A673 (cell line): ENCODE results near the gene STAU1. TPM values are rescaled to one million over a fixed set of nuclear protein-coding genes. Genes with fewer than 3 reads are reported as not detected.

Experiments used
- BruUV-seq: library from RNA; stranded (reverse); fragments of 400-500 nt; replicated peaks from 2 replicates; lab custom pipeline; 2021; lab: Mats Ljungman, UMichigan
- CTCF ChIA-PET: fragments of 300-600 bp; sonication (Branson Sonifier 250); formaldehyde crosslinking; loops from one replicate; lab custom pipeline; 2022; ENCODE audit warnings: antibody characterized with exemption; lab: Charles Lee
- POLR2A ChIA-PET: fragments of 300-600 bp; sonication (Branson Sonifier 250); formaldehyde crosslinking; loops from one replicate; lab custom pipeline; 2022; ENCODE audit warnings: antibody characterized with exemption; ENCODE audit not compliant: low non-redundant PET; lab: Charles Lee
- DNase-seq: peaks from one replicate; pipeline ENCODE4 v3.0.0-alpha.2; 2015; ENCODE audit warnings: low spot score
- H3K27ac ChIP-seq: fragments of 200-600 bp; sonication (generic); 2 replicates; pipeline ENCODE4 v1.5.1; 2016; ENCODE audit warnings: mixed run types, low read depth, mild to moderate bottlenecking, mixed read lengths, antibody characterized with exemption, low read length; ENCODE audit not compliant: poor library complexity, severe bottlenecking
- H3K27me3 ChIP-seq: fragments of 200-600 bp; sonication (generic); replicated peaks from 2 replicates; pipeline ENCODE4 v1.6.1; 2017; ENCODE audit warnings: mixed run types, low read depth, mild to moderate bottlenecking, mixed read lengths, antibody characterized with exemption, low read length; ENCODE audit not compliant: insufficient read depth, poor library complexity
- H3K36me3 ChIP-seq: fragments of 200-600 bp; sonication (generic); 2 replicates; pipeline ENCODE4 v1.6.1; 2016; ENCODE audit warnings: mixed run types, mild to moderate bottlenecking, mixed read lengths, antibody characterized with exemption, low read length; ENCODE audit not compliant: insufficient read depth, poor library complexity, severe bottlenecking
- H3K4me1 ChIP-seq: fragments of 200-600 bp; sonication (generic); 2 replicates; pipeline ENCODE4 v1.6.1; 2017; ENCODE audit warnings: mixed run types, mild to moderate bottlenecking, mixed read lengths, antibody characterized with exemption, low read length; ENCODE audit not compliant: insufficient read depth, poor library complexity, severe bottlenecking
- H3K4me3 ChIP-seq: fragments of 200-600 bp; sonication (generic); 2 replicates; pipeline ENCODE4 v1.5.1; 2016; ENCODE audit warnings: low read depth, mixed run types, mild to moderate bottlenecking, mixed read lengths, low read length; ENCODE audit not compliant: poor library complexity, severe bottlenecking
- H3K9me3 ChIP-seq: fragments of 200-600 bp; sonication (generic); 2 replicates; pipeline ENCODE4 v1.6.1; 2016; ENCODE audit warnings: mixed run types, low read depth, mild to moderate bottlenecking, mixed read lengths, antibody characterized with exemption, low read length; ENCODE audit not compliant: poor library complexity, severe bottlenecking
- EZH2 ChIP-seq: fragments of 200-600 bp; sonication (generic); IDR thresholded peaks from 2 replicates; pipeline ENCODE4 v1.6.1; 2017; ENCODE audit warnings: borderline replicate concordance, low read depth, mild to moderate bottlenecking, mixed read lengths, antibody characterized with exemption, low read length; ENCODE audit not compliant: poor library complexity, severe bottlenecking
- intact Hi-C: fragments of 100-400 bp; cut with micrococcal nuclease; formaldehyde crosslinking; loops from one replicate; pipeline ENCODE4 v1.10.0; 2022; ENCODE audit not compliant: unreplicated experiment
- total RNA-seq: library from RNA; stranded (reverse); gene quantifications from 2 replicates; pipeline ENCODE4 v1.2.3, GENCODE V29; 2021
- TF ChIP-seq, protein P1 (sequence below): fragments of 300-800, 200-600 bp; sonication (generic); conservative IDR thresholded peaks from 2 replicates; pipeline ENCODE4 v1.5.1; 2017; ENCODE audit warnings: low read depth, mild to moderate bottlenecking, antibody characterized with exemption, low read length, moderate library complexity, mixed read lengths

The STAU1 gene
- total RNA-seq, 1 experiment from 2014 or later, result 104 TPM

DNA sequence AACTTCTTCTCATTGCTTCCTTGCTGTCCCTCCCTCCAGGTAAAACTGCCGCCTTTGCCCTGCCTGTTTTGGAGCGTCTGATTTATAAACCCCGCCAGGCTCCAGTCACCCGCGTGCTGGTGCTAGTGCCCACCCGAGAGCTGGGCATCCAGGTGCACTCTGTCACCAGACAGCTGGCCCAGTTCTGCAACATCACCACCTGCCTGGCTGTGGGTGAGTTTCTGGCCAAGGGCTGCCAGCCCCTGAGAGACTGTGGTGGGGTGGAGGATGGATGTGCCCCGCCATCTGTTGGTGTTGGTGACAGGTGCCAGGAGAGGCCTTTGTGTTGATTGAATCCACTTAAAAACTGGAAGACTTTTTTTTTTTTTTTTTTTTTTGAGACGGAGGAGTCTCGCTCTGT, 40.5 kb upstream of the STAU1 start:
- DNase-seq, result no peak
- TF ChIP-seq, protein P1, sequence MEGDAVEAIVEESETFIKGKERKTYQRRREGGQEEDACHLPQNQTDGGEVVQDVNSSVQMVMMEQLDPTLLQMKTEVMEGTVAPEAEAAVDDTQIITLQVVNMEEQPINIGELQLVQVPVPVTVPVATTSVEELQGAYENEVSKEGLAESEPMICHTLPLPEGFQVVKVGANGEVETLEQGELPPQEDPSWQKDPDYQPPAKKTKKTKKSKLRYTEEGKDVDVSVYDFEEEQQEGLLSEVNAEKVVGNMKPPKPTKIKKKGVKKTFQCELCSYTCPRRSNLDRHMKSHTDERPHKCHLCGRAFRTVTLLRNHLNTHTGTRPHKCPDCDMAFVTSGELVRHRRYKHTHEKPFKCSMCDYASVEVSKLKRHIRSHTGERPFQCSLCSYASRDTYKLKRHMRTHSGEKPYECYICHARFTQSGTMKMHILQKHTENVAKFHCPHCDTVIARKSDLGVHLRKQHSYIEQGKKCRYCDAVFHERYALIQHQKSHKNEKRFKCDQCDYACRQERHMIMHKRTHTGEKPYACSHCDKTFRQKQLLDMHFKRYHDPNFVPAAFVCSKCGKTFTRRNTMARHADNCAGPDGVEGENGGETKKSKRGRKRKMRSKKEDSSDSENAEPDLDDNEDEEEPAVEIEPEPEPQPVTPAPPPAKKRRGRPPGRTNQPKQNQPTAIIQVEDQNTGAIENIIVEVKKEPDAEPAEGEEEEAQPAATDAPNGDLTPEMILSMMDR, result no peak
- TF ChIP-seq EZH2, result no peak
- H3K27ac ChIP-seq, result no peak overlapping the region
- H3K9me3 ChIP-seq, result no peaks in the 10 kb centered on the region
- no peak overlapping the region for H3K4me3 ChIP-seq
- intact Hi-C loops, result no loop called here
- ChIA-PET CTCF (no interaction called here), POLR2A (no interaction called here)
- no peaks in the 10 kb centered on the region for H3K27me3 ChIP-seq
- H3K4me1 ChIP-seq, result no peaks in the 10 kb centered on the region
- peaks cover 74% of the 10 kb centered on the region for H3K36me3 ChIP-seq
- BruUV-seq, result no TSS peak

DNA sequence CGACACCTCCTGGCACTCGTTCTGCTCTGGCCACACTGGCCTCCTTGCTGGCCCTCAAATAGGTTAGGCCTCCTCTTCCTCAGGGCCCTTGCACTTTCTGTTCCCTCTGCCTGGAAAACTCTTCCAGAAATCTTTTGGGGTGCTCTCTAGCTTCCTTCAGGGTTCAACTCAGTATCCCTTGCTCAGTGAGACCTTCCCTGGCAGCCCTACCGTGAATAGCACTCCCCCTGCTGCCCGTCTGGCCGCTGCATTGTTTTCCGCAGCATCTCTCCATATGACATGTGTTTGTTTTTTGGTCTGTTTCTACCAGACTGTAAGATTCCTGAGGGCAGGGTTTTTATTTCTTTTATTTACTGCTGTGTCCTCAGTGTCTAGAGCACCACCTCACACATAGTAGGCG, 37.8 kb upstream of the STAU1 start:
- Histone ChIP-seq H3K27ac (no peak overlapping the region), H3K4me1 (no peaks in the 10 kb centered on the region), H3K4me3 (no peak overlapping the region), H3K27me3 (no peaks in the 10 kb centered on the region), H3K36me3 (peaks cover 71% of the 10 kb centered on the region), H3K9me3 (no peaks in the 10 kb centered on the region)
- ChIA-PET CTCF (no interaction called here), POLR2A (no interaction called here)
- DNase-seq, result no peak
- no TSS peak for BruUV-seq
- TF ChIP-seq EZH2, result no peak
- TF ChIP-seq, protein P1, result no peak; the same call in 1 of the 2 replicates
- intact Hi-C loops, result no loop called here

DNA sequence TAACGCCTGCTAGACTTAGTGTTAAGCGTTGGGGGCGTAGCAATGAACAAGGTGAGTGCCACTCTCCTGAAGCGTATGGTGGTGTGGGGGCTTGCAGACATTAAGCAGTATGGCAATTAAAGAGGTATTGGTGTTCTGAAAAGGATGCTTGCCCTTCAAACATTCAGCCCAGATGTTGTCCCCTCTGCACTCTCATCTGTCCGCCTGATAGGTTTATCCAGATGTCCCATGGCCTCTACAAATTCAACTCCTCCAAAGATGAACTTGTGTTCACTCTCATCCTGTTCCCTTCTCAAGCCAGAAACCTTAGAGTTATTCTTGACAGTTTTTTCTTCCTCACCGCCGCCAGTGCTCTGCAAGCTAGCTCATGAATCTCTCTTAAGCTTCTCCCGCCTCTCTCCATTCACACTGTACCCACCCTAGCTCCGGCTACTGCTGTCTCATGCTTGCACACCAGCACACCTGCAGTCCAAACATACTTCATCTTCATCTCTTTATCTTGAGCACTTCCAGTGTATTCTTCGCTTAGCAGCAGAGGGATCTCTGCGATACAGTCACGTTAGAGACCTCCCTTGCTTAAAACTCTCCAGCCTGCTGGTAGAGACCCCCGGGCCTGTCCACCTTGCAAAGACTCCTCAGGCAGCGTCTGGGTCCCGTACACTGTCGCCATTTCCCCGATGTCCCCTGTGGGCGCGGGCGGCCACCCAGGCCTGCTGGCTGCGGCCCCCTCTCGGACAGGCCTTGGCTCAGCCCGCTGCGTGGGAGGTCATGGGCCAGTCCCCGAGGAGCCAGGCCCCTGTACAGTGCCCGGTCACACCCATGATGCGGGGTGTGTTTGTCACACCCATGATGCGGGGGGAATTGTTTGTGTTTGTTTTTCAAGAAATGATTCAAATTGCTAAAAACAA, 32.0 kb upstream of the STAU1 start:
- intact Hi-C loops, result no loop called here
- H3K4me1 ChIP-seq, result peaks cover 13% of the 10 kb centered on the region
- H3K27ac ChIP-seq, result peak overlapping the region; percentile 79
- POLR2A ChIA-PET, result interaction anchor here (0.6 kb wide), 1 partner anchor 26 kb away, joined by 5 read pairs; no protein-coding TSS in a partner anchor
- H3K36me3 ChIP-seq, result peaks cover 31% of the 10 kb centered on the region
- BruUV-seq, result no TSS peak
- H3K9me3 ChIP-seq, result no peaks in the 10 kb centered on the region
- H3K27me3 ChIP-seq, result no peaks in the 10 kb centered on the region
- TF ChIP-seq EZH2, result no peak
- TF ChIP-seq, protein P1, result no peak
- peak overlapping the region; percentile 75 for H3K4me3 ChIP-seq
- no peak for DNase-seq
- CTCF ChIA-PET, result no interaction called here
